Fibroblast of mammary gland (primary cell): ENCODE measurements around the gene FRAT1.

Experiments
- DNase-seq: peaks from one replicate; pipeline ENCODE4 v3.0.0-alpha.2; 2010; ENCODE audit warnings: low read depth
- H3K4me3 ChIP-seq: 2 replicates; pipeline ENCODE4 v1.5.1; 2011; ENCODE audit warnings: low read depth, mild to moderate bottlenecking, low read length, moderate library complexity; ENCODE audit not compliant: control insufficient read depth
- CTCF ChIP-seq: conservative IDR thresholded peaks from 2 replicates; pipeline ENCODE4 v1.5.1; 2011; ENCODE audit warnings: low read depth, low read length, inconsistent platforms; ENCODE audit not compliant: control insufficient read depth, insufficient read depth

FRAT1 gene

GRCh38 chr10:97321804-97322190, 2.7 kb downstream of the FRAT1 start:
- H3K4me3 ChIP-seq, result no peak overlapping the region
- no peak for DNase-seq
- TF ChIP-seq CTCF, result no peak

- no peak overlapping the region for H3K4me3 ChIP-seq
- DNase-seq, result no peak
- TF ChIP-seq CTCF, result no peak
These were observed 4.4 kb downstream of the FRAT1 start for GRCh38 chr10:97323501-97323900.

- no peak for TF ChIP-seq CTCF
- DNase-seq, result no peak
- H3K4me3 ChIP-seq, result no peak overlapping the region
These were observed 6.7 kb downstream of the FRAT1 start for GRCh38 chr10:97325754-97326153.

- TF ChIP-seq CTCF, result no peak
- no peak for DNase-seq
- H3K4me3 ChIP-seq, result no peak overlapping the region
These were observed 8.6 kb downstream of the FRAT1 start for GRCh38 chr10:97327348-97328294.

GRCh38 chr10:97328646-97329453, 9.8 kb downstream of the FRAT1 start:
- no peak for DNase-seq
- H3K4me3 ChIP-seq, result no peak overlapping the region
- no peak for TF ChIP-seq CTCF

- TF ChIP-seq CTCF, result no peak
- no peak overlapping the region for H3K4me3 ChIP-seq
- no peak for DNase-seq
These were observed 10.7 kb downstream of the FRAT1 start for GRCh38 chr10:97329766-97330165.
